Prostate gland (tissue), 2 donors: ENCODE measurements around the gene CCDC158.

Experiments used
- POLR2A ChIP-seq: fragments of 450-650 bp; IDR thresholded peaks from one replicate; pipeline ENCODE4 v1.6.1; 2016; ENCODE audit warnings: antibody characterized with exemption, mild to moderate bottlenecking
- POLR2AphosphoS5 ChIP-seq: sonication (generic); formaldehyde crosslinking; IDR thresholded peaks from one replicate; pipeline ENCODE4 v1.6.1; 2017; ENCODE audit warnings: antibody characterized with exemption
- TF ChIP-seq, protein P1 (sequence below), 4 experiments: fragments of 200-600 bp in 2 of 4; fragments of 450-650 bp in 2 of 4; sonication (generic) in 2 of 4; IDR thresholded peaks; 1 replicate in 3 of 4; 2 replicates in 1 of 4; pipeline ENCODE4 v1.5.1; 2016 to 2019; ENCODE audit warnings: antibody characterized with exemption in 4 of 4, mild to moderate bottlenecking in 2 of 4, moderate library complexity in 2 of 4

DNA sequence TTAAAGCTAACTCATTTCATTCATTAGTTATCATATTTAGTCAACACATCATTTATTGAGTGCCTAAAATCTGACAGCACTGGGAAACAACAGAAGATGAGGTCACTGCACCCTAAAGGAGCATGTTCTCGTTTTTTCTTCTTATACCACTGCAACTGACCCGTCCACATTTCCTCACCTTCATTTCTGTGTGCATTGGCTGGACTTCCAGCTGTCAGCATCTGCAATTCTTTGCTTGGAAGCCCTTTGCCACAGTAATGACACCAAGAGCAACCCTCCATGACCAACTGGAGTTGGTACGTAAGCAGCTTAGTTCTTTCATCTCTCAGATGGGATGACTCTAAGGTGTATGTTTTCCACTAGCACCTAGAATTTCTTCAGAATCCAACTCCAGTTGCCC lies 27.3 kb upstream of the CCDC158 start:
- TF ChIP-seq, protein P1, sequence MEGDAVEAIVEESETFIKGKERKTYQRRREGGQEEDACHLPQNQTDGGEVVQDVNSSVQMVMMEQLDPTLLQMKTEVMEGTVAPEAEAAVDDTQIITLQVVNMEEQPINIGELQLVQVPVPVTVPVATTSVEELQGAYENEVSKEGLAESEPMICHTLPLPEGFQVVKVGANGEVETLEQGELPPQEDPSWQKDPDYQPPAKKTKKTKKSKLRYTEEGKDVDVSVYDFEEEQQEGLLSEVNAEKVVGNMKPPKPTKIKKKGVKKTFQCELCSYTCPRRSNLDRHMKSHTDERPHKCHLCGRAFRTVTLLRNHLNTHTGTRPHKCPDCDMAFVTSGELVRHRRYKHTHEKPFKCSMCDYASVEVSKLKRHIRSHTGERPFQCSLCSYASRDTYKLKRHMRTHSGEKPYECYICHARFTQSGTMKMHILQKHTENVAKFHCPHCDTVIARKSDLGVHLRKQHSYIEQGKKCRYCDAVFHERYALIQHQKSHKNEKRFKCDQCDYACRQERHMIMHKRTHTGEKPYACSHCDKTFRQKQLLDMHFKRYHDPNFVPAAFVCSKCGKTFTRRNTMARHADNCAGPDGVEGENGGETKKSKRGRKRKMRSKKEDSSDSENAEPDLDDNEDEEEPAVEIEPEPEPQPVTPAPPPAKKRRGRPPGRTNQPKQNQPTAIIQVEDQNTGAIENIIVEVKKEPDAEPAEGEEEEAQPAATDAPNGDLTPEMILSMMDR (IDR thresholded peaks at IDR 0.05), result no peak
- TF ChIP-seq POLR2A, result no peak
- no peak for TF ChIP-seq POLR2AphosphoS5
